Prostate gland (tissue), 2 donors: ENCODE data around the gene XYLT2. TPM values are rescaled to one million over a fixed set of nuclear protein-coding genes. Genes with fewer than 3 reads are reported as not detected.

Experiments
- DNase-seq: peaks from one replicate; pipeline ENCODE4 v3.0.0-alpha.2; 2019; ENCODE audit warnings: low spot score
- H3K27ac ChIP-seq, 2 donors: fragments of 200-600 bp; sonication (generic); 2 replicates each; pipeline ENCODE4 v1.5.1; 2017 to 2019
- H3K27me3 ChIP-seq: fragments of 200-600 bp; sonication (generic); replicated peaks from 2 replicates; pipeline ENCODE4 v1.5.1; 2019; ENCODE audit not compliant: insufficient read depth
- H3K36me3 ChIP-seq, 2 donors: fragments of 200-600 bp; sonication (generic); 1 replicate in 1 of 2; 2 replicates in 1 of 2; pipeline versions ENCODE4 v1.5.1 to v1.8.1; 2017 to 2019
- H3K4me1 ChIP-seq: fragments of 200-600 bp; sonication (generic); replicated peaks from 2 replicates; pipeline ENCODE4 v1.5.1; 2019
- H3K4me3 ChIP-seq, 2 donors: fragments of 200-600 bp; sonication (generic); 2 replicates each; pipeline ENCODE4 v1.5.1; 2017 to 2019
- H3K9me3 ChIP-seq: fragments of 200-600 bp; sonication (generic); 2 replicates; pipeline ENCODE4 v1.5.1; 2017
- POLR2A ChIP-seq: fragments of 450-650 bp; IDR thresholded peaks from one replicate; pipeline ENCODE4 v1.6.1; 2016; ENCODE audit warnings: antibody characterized with exemption, mild to moderate bottlenecking
- POLR2AphosphoS5 ChIP-seq: sonication (generic); formaldehyde crosslinking; IDR thresholded peaks from one replicate; pipeline ENCODE4 v1.6.1; 2017; ENCODE audit warnings: antibody characterized with exemption
- WGBS: methylation state at CpG from one replicate; pipeline ENCODE4 v1.1.5; 2018; 5-methylcytosine and 5-hydroxymethylcytosine counted together
- intact Hi-C: fragments of 100-400 bp; cut with DNase I; formaldehyde crosslinking; loops from one replicate; pipeline ENCODE4 v1.14.2; 2022
- total RNA-seq, 2 donors: library from RNA; depleted of rRNA; stranded (reverse); fragments of >200 nt; gene quantifications; one replicate each; pipeline ENCODE4 v1.1.0, GENCODE V29; 2016
- TF ChIP-seq, protein P1 (sequence below), 4 experiments: fragments of 200-600 bp in 2 of 4; fragments of 450-650 bp in 2 of 4; sonication (generic) in 2 of 4; IDR thresholded peaks; 1 replicate in 3 of 4; 2 replicates in 1 of 4; pipeline ENCODE4 v1.5.1; 2016 to 2019; ENCODE audit warnings: antibody characterized with exemption in 4 of 4, mild to moderate bottlenecking in 2 of 4, moderate library complexity in 2 of 4

The XYLT2 gene
- total RNA-seq, 2 donors from 2014 or later, result 44.8 to 49.8 TPM

DNA sequence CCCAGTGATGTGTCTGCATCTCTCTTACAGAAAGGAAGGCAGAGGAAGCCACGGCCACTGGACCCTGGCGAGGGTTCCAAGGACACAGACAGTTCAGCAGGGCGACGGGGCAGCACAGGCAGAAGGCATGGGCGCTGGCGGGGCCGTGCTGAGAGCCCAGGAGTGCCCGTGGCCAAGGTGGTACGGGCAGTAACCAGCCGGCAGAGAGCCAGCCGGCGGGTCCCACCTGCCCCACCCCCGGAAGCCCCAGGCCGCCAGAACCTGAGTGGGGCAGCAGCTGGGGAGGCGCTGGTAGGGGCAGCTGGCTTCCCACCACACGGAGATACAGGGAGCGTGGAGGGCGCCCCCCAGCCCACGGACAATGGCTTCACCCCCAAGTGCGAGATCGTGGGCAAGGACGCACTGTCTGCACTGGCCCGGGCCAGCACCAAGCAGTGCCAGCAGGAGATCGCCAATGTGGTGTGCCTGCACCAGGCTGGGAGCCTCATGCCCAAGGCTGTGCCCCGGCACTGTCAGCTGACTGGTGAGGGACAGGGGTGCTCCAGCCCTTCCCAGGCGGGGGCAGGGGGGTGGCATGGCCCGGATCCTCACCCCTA, 7.8 kb downstream of the XYLT2 start:
- Histone ChIP-seq H3K36me3 (peaks cover 14% of the 10 kb centered on the region in 2 donors), H3K9me3 (no peaks in the 10 kb centered on the region), H3K27ac (no peak overlapping the region), H3K27me3 (no peaks in the 10 kb centered on the region), H3K4me3 (no peak overlapping the region), H3K4me1 (no peaks in the 10 kb centered on the region)
- 95% methylated on average over 18 of the region's 27 CpGs for WGBS
- TF ChIP-seq POLR2AphosphoS5 (no peak), POLR2A (no peak)
- TF ChIP-seq, protein P1, sequence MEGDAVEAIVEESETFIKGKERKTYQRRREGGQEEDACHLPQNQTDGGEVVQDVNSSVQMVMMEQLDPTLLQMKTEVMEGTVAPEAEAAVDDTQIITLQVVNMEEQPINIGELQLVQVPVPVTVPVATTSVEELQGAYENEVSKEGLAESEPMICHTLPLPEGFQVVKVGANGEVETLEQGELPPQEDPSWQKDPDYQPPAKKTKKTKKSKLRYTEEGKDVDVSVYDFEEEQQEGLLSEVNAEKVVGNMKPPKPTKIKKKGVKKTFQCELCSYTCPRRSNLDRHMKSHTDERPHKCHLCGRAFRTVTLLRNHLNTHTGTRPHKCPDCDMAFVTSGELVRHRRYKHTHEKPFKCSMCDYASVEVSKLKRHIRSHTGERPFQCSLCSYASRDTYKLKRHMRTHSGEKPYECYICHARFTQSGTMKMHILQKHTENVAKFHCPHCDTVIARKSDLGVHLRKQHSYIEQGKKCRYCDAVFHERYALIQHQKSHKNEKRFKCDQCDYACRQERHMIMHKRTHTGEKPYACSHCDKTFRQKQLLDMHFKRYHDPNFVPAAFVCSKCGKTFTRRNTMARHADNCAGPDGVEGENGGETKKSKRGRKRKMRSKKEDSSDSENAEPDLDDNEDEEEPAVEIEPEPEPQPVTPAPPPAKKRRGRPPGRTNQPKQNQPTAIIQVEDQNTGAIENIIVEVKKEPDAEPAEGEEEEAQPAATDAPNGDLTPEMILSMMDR (IDR thresholded peaks at IDR 0.05), result no peak
- no peak for DNase-seq
- intact Hi-C loops, result no loop called here

DNA sequence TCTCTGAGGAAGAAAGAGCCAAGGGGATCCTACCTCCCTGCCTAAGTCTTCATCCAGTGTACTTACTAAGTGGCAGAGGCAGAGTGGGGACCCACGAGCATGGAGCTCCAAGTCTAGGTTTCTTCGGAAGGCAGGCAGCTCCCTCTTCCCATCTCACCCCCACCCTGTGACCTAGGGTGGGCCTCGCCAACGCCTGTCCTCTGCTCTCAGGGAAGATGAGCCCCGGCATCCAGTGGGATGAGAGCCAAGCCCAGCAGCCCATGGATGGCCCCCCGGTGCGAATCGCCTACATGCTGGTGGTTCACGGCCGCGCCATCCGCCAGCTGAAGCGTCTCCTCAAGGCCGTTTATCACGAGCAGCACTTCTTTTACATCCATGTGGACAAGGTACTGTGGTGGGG, 8.3 kb downstream of the XYLT2 start:
- DNase-seq, result no peak
- Histone ChIP-seq H3K4me3 (no peak overlapping the region), H3K4me1 (no peaks in the 10 kb centered on the region), H3K27me3 (no peaks in the 10 kb centered on the region), H3K36me3 (peaks cover 14% of the 10 kb centered on the region in 2 donors), H3K9me3 (no peaks in the 10 kb centered on the region), H3K27ac (no peak overlapping the region)
- intact Hi-C loops, result no loop called here
- 93% methylated on average over 15 of the region's 15 CpGs for WGBS
- no peak for TF ChIP-seq POLR2A
- TF ChIP-seq, protein P1 (IDR thresholded peaks at IDR 0.05), result no peak
- no peak for TF ChIP-seq POLR2AphosphoS5

DNA sequence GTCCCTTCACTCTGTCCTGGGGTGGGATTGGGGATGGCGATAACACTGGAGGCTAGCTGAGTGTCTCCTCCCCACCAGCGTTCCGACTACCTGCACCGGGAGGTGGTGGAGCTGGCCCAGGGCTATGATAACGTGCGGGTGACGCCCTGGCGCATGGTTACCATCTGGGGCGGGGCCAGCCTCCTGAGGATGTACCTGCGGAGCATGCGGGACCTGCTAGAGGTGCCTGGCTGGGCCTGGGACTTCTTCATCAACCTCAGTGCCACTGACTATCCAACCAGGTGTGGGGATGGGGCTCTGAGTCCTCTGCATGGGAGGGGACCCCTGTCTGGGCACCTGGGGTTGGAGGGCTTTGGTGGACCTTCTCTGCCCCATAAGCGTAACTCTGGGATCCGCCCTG, 8.8 kb downstream of the XYLT2 start:
- no peak for DNase-seq
- Histone ChIP-seq H3K27ac (no peak overlapping the region), H3K27me3 (no peaks in the 10 kb centered on the region), H3K36me3 (peaks cover 14% of the 10 kb centered on the region in 2 donors), H3K4me3 (no peak overlapping the region), H3K4me1 (no peaks in the 10 kb centered on the region), H3K9me3 (no peaks in the 10 kb centered on the region)
- WGBS, result 94% methylated on average over 13 of the region's 13 CpGs
- intact Hi-C loops, result no loop called here
- TF ChIP-seq POLR2A (no peak), POLR2AphosphoS5 (no peak)
- TF ChIP-seq, protein P1 (IDR thresholded peaks at IDR 0.05), result no peak

DNA sequence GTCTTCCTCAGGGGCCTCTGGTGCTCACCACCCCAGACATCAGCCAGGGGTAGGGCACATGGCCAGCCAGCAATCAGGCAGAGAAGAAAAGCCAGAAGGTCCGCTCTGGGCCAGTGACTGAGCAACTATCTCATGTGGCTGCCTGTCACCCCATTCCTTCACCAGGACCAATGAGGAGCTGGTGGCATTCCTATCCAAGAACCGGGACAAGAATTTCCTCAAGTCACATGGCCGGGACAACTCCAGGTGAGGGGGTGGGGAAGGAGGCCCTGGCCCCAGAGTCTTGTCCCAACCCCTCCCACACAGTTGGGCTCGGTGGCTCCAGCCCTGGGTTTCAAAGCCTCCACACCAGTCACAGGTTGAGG, 9.4 kb downstream of the XYLT2 start:
- intact Hi-C loops, result no loop called here
- no peak for DNase-seq
- TF ChIP-seq POLR2A (no peak), POLR2AphosphoS5 (no peak)
- TF ChIP-seq, protein P1 (IDR thresholded peaks at IDR 0.05), result no peak
- Histone ChIP-seq H3K4me1 (no peaks in the 10 kb centered on the region), H3K9me3 (no peaks in the 10 kb centered on the region), H3K4me3 (no peak overlapping the region), H3K27me3 (no peaks in the 10 kb centered on the region), H3K36me3 (peaks cover 14% of the 10 kb centered on the region in 2 donors), H3K27ac (no peak overlapping the region)
- 84% methylated on average over 4 of the region's 4 CpGs for WGBS

DNA sequence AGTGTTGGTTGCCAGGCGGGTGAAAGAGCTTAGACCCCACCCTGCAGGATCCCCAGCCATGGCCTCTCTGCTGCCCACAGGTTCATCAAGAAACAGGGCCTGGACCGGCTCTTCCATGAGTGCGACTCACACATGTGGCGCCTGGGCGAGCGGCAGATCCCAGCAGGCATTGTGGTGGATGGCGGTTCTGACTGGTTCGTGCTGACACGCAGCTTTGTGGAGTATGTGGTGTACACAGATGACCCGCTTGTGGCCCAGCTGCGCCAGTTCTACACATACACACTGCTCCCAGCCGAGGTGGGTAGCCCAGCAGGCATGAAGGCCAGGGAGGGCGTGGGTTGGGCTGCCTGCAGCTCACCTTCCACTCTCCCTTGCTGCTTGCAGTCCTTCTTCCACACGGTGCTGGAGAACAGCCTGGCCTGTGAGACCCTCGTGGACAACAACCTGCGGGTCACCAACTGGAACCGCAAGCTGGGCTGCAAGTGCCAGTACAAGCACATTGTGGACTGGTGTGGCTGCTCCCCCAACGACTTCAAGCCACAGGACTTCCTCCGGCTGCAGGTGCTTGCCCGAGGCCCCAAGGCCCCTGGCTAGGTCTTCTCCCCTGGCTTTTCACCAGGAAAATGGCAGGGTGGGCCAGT, 9.9 kb downstream of the XYLT2 start:
- no peak for TF ChIP-seq POLR2A
- TF ChIP-seq, protein P1 (IDR thresholded peaks at IDR 0.05), result no peak
- no peak for TF ChIP-seq POLR2AphosphoS5
- 86% methylated on average over 17 of the region's 20 CpGs for WGBS
- H3K4me3 ChIP-seq, result no peak overlapping the region
- H3K27ac ChIP-seq, result no peak overlapping the region
- H3K36me3 ChIP-seq, result peaks cover 14% of the 10 kb centered on the region in 2 donors
- no peaks in the 10 kb centered on the region for H3K4me1 ChIP-seq
- intact Hi-C loops, result no loop called here
- no peak for DNase-seq
- H3K27me3 ChIP-seq, result no peaks in the 10 kb centered on the region
- H3K9me3 ChIP-seq, result no peaks in the 10 kb centered on the region
